Mesenchymal stem cell (in vitro differentiated cells and primary cell): ENCODE results near the gene PHF23.

Source experiments
- DNase-seq: peaks from one replicate; pipeline ENCODE4 v3.0.0-alpha.2; 2013
- H2AFZ ChIP-seq: one replicate; pipeline ENCODE4 v1.6.1; 2013; ENCODE audit warnings: low read depth, mild to moderate bottlenecking, control low read depth, inconsistent platforms, low read length, moderate library complexity
- H2AK5ac ChIP-seq: 2 replicates; pipeline ENCODE4 v1.6.1; 2013; ENCODE audit warnings: low read length, moderate library complexity, mild to moderate bottlenecking, inconsistent platforms; ENCODE audit not compliant: severe bottlenecking
- H2BK120ac ChIP-seq: one replicate; pipeline ENCODE4 v1.6.1; 2013; ENCODE audit warnings: low read depth, mild to moderate bottlenecking, inconsistent platforms, low read length, moderate library complexity
- H2BK12ac ChIP-seq, 2 experiments: one replicate each; pipeline ENCODE4 v1.6.1; 2013; ENCODE audit warnings: inconsistent platforms in 2 of 2, low read length in 2 of 2, mild to moderate bottlenecking in 2 of 2, moderate library complexity in 2 of 2, control low read depth in 1 of 2
- H2BK15ac ChIP-seq: one replicate; pipeline ENCODE4 v1.6.1; 2013; ENCODE audit warnings: mild to moderate bottlenecking, low read depth, inconsistent platforms; ENCODE audit not compliant: poor library complexity, severe bottlenecking
- H2BK5ac ChIP-seq: 2 replicates; pipeline ENCODE4 v1.6.1; 2013; ENCODE audit warnings: low read depth, mild to moderate bottlenecking, low read length, control low read depth, inconsistent platforms; ENCODE audit not compliant: poor library complexity, severe bottlenecking
- H3K14ac ChIP-seq, 2 experiments: one replicate each; pipeline ENCODE4 v1.6.1; 2013; ENCODE audit warnings: inconsistent platforms in 2 of 2, low read length in 2 of 2, control low read depth in 1 of 2, mild to moderate bottlenecking in 1 of 2, moderate library complexity in 1 of 2
- H3K18ac ChIP-seq, 2 experiments: one replicate each; pipeline ENCODE4 v1.6.1; 2013; ENCODE audit warnings: inconsistent platforms in 2 of 2, low read length in 2 of 2, control low read depth in 1 of 2, low read depth in 1 of 2, mild to moderate bottlenecking in 1 of 2
- H3K23ac ChIP-seq, 2 experiments: one replicate each; pipeline ENCODE4 v1.6.1; 2013; ENCODE audit warnings: inconsistent platforms in 2 of 2, low read length in 2 of 2, mild to moderate bottlenecking in 2 of 2, moderate library complexity in 2 of 2, control low read depth in 1 of 2
- H3K27ac ChIP-seq: 2 replicates; pipeline ENCODE4 v1.5.1; 2013; ENCODE audit warnings: mild to moderate bottlenecking, moderate library complexity, low read length, control low read depth, inconsistent platforms; ENCODE audit not compliant: poor library complexity, severe bottlenecking
- H3K27me3 ChIP-seq, 2 experiments: 2 replicates each; pipeline versions ENCODE4 v1.6.1 to v1.7.0; 2013; ENCODE audit warnings: low read length in 2 of 2, mild to moderate bottlenecking in 2 of 2, moderate library complexity in 2 of 2, control low read depth in 1 of 2, inconsistent platforms in 1 of 2; ENCODE audit not compliant: control insufficient read depth in 1 of 2, insufficient read depth in 1 of 2
- H3K36me3 ChIP-seq, 2 experiments: 2 replicates each; pipeline versions ENCODE4 v1.6.1 to v1.7.0; 2013; ENCODE audit warnings: low read length in 2 of 2, control low read depth in 1 of 2, inconsistent platforms in 1 of 2, low read depth in 1 of 2, mild to moderate bottlenecking in 1 of 2; ENCODE audit not compliant: insufficient read depth in 2 of 2, control insufficient read depth in 1 of 2
- H3K4ac ChIP-seq, 2 experiments: one replicate each; pipeline ENCODE4 v1.6.1; 2013; ENCODE audit warnings: inconsistent platforms in 2 of 2, low read length in 2 of 2, mild to moderate bottlenecking in 2 of 2, moderate library complexity in 2 of 2, control low read depth in 1 of 2, low read depth in 1 of 2
- H3K4me1 ChIP-seq: 2 replicates; pipeline ENCODE4 v1.6.1; 2013; ENCODE audit warnings: low read depth, low read length, control low read depth; ENCODE audit not compliant: control insufficient read depth, insufficient read depth
- H3K4me2 ChIP-seq: 2 replicates; pipeline ENCODE4 v1.6.1; 2013; ENCODE audit warnings: low read length, mild to moderate bottlenecking, inconsistent platforms; ENCODE audit not compliant: poor library complexity, severe bottlenecking
- H3K4me3 ChIP-seq, 2 experiments: 2 replicates each; pipeline versions ENCODE4 v1.5.1 to v1.7.0; 2013; ENCODE audit warnings: low read length in 2 of 2, mild to moderate bottlenecking in 2 of 2, control low read depth in 1 of 2, low read depth in 1 of 2; ENCODE audit not compliant: insufficient read depth in 1 of 2
- H3K79me1 ChIP-seq: replicated peaks from 2 replicates; pipeline ENCODE4 v1.6.1; 2013; ENCODE audit warnings: mild to moderate bottlenecking, control low read depth, low read length, inconsistent platforms; ENCODE audit not compliant: poor library complexity, severe bottlenecking
- H3K9ac ChIP-seq: 2 replicates; pipeline ENCODE4 v1.7.0; 2013; ENCODE audit warnings: mild to moderate bottlenecking, low read length, moderate library complexity
- H3K9me3 ChIP-seq: 2 replicates; pipeline ENCODE4 v1.7.0; 2013; ENCODE audit warnings: mild to moderate bottlenecking, low read length; ENCODE audit not compliant: control insufficient read depth
- H4K8ac ChIP-seq: one replicate; pipeline ENCODE4 v1.6.1; 2013; ENCODE audit warnings: inconsistent platforms, mild to moderate bottlenecking, low read length, moderate library complexity
- H4K91ac ChIP-seq: one replicate; pipeline ENCODE4 v1.6.1; 2013; ENCODE audit warnings: mild to moderate bottlenecking, low read length, inconsistent platforms
- WGBS: methylation state at CpG from one replicate; pipeline ENCODE4 v1.1.7; 2013; ENCODE audit warnings: mixed read lengths; 5-methylcytosine and 5-hydroxymethylcytosine counted together

The PHF23 gene

DNA sequence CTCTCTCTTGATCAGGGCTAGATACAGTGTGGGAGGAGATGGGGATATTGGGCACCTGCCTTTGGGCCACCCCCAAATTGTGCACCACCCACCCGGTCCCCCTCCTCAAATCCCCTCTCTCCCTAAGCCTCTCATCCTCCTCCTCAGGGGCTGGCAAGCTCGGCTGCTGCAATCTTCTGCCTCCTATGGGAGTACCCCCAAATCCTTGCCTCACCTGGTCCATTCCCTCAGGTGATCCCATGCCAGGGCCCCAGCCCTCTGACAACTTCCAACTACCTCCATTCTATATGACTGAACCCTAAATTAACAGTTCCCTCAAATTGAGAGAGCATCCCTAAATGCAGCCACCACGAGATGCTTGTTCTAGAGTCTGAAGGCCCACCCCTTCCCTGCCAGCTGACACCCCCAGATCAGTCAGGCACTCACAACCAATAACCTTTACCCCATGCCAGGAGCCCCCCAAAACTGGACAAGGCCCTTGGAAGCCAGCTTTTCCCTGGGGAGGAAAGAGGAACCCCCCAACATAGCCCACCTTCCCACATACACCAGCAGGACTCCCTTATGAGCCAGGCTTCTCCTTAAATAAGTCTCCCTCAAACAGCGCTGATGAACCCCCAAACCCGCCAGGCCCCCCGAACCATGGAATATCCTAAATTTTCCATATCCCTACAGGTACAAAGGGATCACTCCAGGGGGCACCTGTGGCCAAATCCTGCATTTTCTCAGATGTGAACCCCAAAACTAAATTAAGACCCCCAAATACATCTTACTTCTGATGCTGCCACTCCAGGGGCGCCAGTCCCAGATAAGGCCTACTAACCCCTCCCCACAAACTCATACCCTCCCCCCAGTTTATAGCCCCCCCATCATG, 22.8 kb downstream of the PHF23 start:
- peak overlapping the region; percentile 88 for H3K9ac ChIP-seq
- no peaks in the 10 kb centered on the region for H3K27me3 ChIP-seq
- peak overlapping the region; percentile 46 for H2AK5ac ChIP-seq
- H3K23ac ChIP-seq, result peak overlapping the region in 1 of 2 experiments; percentile 47
- H2BK120ac ChIP-seq, result peak overlapping the region; percentile 98
- H3K18ac ChIP-seq, result peak overlapping the region in 1 of 2 experiments; percentile 69
- peak overlapping the region; percentile 31 for H4K91ac ChIP-seq
- H3K36me3 ChIP-seq, result peaks cover 5 to 9% of the 10 kb centered on the region in 2 experiments
- peak overlapping the region in 1 of 2 experiments; percentile 86 for H3K14ac ChIP-seq
- H2BK15ac ChIP-seq, result no peak overlapping the region
- DNase-seq, result no peak
- H3K4me2 ChIP-seq, result peak overlapping the region; percentile 92
- 15% methylated on average over 7 of the region's 7 CpGs for WGBS
- no peaks in the 10 kb centered on the region for H3K9me3 ChIP-seq
- peak overlapping the region; percentile 20 for H3K27ac ChIP-seq
- H2BK12ac ChIP-seq, result peak overlapping the region; percentile 11 to 59
- H3K4me1 ChIP-seq, result peaks cover 46% of the 10 kb centered on the region
- H4K8ac ChIP-seq, result peak overlapping the region; percentile 56
- peaks cover 16% of the 10 kb centered on the region for H3K79me1 ChIP-seq
- H2AFZ ChIP-seq, result no peak overlapping the region
- H2BK5ac ChIP-seq, result no peak overlapping the region
- H3K4me3 ChIP-seq, result peak overlapping the region; percentile 66 to 85
- peak overlapping the region; percentile 31 to 76 for H3K4ac ChIP-seq

DNA sequence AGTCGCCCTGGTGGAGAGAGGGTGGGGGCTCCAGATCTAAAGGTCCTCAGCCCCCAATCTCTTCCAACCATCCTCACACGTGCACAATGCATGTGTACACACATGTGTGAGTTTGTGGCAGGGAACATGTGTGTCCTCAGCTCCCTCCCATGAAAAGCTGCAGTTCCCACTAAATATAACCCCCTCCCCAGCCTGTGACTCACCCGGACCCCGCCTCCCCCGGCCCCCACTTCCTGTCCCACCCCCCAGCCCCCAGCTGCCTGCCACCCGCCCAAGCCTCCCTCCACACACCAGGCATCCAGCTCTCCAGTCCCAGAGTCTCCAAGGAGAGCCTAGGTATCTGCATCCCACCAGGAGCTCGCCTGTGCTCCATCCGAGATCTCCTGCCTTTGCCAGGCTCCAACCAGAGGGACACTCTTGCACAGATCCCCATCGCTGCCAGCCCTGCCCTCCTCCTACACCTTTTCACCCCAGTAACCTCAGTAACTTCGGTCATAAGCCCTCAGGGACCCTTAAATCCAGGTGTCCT, 23.5 kb downstream of the PHF23 start:
- Histone ChIP-seq H3K36me3 (peaks cover 0 to under 1% of the 10 kb centered on the region in 2 experiments), H3K23ac (peak overlapping the region in 1 of 2 experiments; percentile 47), H3K9ac (peak overlapping the region; percentile 89), H3K27me3 (no peaks in the 10 kb centered on the region), H2BK120ac (no peak overlapping the region), H3K4ac (no peak overlapping the region), H2AK5ac (peak overlapping the region; percentile 26), H3K14ac (peak overlapping the region in 1 of 2 experiments; percentile 86), H2BK12ac (peak overlapping the region; percentile 57 to 63), H3K4me1 (peaks cover 41% of the 10 kb centered on the region), H2AFZ (no peak overlapping the region), H4K8ac (no peak overlapping the region), H3K4me2 (peak overlapping the region; percentile 92), H3K4me3 (peak overlapping the region; percentile 46 to 85), H3K27ac (peak overlapping the region; percentile 56), H3K9me3 (no peaks in the 10 kb centered on the region), H2BK15ac (no peak overlapping the region), H4K91ac (no peak overlapping the region), H3K18ac (peak overlapping the region in 1 of 2 experiments; percentile 69), H2BK5ac (no peak overlapping the region), H3K79me1 (peaks cover 17% of the 10 kb centered on the region)
- DNase-seq, result peak; percentile 56
- 2% methylated on average over 8 of the region's 10 CpGs for WGBS

DNA sequence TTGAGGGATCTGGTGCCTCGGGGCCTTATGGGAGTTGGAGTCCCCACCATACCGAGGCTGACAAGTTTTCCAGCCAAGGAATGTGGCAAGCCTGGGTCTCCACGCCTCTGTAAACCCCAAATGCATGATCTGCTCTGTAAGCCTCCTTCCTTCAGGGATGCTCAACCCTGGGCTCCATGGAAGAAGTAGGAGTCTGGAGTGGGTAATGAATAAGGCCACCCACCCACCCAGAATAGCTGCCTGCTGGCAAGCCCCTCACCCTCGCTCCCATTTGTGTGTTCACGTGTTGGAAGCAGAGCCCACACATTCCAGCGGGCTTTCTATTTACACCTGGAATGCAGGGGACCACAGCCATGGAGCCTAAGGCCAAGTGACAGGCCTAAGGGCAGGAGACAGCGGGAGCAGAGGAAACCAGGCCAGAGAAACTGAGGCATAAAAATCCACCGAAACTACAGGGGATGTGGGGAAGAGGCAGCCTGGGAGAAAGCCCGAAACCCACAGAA, 24.1 kb downstream of the PHF23 start:
- Histone ChIP-seq H2AK5ac (no peak overlapping the region), H2AFZ (no peak overlapping the region), H4K91ac (no peak overlapping the region), H3K4ac (no peak overlapping the region), H3K9me3 (no peaks in the 10 kb centered on the region), H2BK5ac (no peak overlapping the region), H2BK120ac (no peak overlapping the region), H3K4me3 (peak overlapping the region in 1 of 2 experiments; percentile 82), H3K27me3 (no peaks in the 10 kb centered on the region), H3K4me1 (peaks cover 40% of the 10 kb centered on the region), H3K27ac (peak overlapping the region; percentile 56), H2BK12ac (peak overlapping the region in 1 of 2 experiments; percentile 63), H3K18ac (peak overlapping the region in 1 of 2 experiments; percentile 27), H3K9ac (peak overlapping the region; percentile 89), H2BK15ac (peak overlapping the region; percentile 13), H4K8ac (no peak overlapping the region), H3K4me2 (peak overlapping the region; percentile 1), H3K36me3 (peaks cover 0 to under 1% of the 10 kb centered on the region in 2 experiments), H3K14ac (no peak overlapping the region), H3K79me1 (peaks cover 21% of the 10 kb centered on the region), H3K23ac (no peak overlapping the region)
- DNase-seq, result no peak
- 4% methylated on average over 7 of the region's 9 CpGs for WGBS
